Effector CD4-positive, alpha-beta T cell (primary cell): ENCODE measurements around the gene CMTM2. TPM values are rescaled to one million over a fixed set of nuclear protein-coding genes. Genes with fewer than 3 reads are reported as not detected.

Source experiments
- DNase-seq: peaks from one replicate; pipeline ENCODE4 v3.0.0-alpha.2; 2020
- total RNA-seq: gene quantifications from one replicate; lab custom pipeline; 2026; lab: John Stamatoyannopoulos, UW

The CMTM2 gene, protein sequence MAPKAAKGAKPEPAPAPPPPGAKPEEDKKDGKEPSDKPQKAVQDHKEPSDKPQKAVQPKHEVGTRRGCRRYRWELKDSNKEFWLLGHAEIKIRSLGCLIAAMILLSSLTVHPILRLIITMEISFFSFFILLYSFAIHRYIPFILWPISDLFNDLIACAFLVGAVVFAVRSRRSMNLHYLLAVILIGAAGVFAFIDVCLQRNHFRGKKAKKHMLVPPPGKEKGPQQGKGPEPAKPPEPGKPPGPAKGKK
- total RNA-seq, result not detected

DNA sequence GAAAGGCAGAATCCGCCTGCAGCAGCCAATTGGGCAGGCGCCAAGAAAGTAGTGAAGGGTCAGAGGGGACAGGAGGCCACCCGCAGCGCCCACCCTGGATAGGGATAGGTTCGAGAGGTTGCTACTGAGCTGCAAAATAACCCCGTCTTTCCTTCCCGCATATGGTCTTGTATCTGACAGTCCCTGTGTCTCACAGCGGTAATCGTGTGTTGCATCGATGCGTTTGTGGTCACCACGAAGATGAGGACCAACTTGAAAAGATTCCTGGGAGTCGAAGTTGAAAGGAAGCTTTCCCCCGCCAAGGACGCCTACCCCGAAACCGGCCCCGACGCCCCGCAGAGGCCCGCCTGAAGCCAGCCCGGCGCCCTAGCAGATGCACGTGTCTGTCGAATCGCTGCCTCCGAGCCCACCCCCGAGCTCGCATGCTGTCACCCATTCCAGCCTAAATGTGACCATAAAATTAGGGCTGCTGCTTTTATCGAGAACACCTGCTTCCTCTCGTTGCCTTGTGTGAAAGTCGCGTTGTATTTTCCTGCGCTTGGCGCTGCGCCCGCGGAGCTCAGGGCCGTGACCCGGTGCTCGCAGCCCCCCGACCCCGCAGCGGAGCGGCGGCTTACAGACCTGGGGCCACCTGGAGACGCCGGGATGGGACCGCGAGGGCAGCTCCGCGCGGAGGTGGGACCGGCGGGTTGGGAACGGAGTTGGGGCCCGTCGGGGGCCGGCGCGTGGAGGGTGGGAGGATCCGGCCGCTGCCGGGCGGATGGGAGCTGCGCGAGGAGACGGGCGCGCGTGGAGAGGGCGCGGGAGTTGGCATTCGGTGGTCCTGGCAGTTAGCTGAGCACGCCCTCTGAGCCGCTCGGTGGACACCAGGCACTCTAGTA lies at the start of gene CMTM2:
Gene CMTM2 (plus strand): TSS at position 813 of the 881 bp plus-strand sequence. CDS start 145 bp downstream, outside the sequence.
- DNase-seq, result no peak

DNA sequence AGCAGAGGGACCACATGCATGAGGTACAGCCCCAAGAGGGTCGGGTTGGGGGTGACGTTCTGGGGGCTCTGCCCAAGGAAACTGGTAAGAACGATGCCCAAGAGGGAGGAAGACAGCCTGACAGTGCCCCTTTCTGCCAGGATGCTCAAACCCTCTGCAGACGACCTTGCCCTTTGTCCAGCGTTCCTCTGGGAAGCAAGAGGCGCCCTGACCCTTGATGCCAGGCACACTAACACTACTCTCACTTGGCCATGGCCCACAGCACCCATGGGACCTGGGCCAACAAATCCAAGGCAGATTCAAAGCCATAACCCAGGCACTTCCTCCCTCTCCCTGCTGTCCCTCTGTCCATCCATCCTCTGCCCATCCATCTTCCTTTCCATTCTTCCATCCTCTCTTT lies 49.8 kb upstream of the CMTM2 start:
- DNase-seq, result no peak

DNA sequence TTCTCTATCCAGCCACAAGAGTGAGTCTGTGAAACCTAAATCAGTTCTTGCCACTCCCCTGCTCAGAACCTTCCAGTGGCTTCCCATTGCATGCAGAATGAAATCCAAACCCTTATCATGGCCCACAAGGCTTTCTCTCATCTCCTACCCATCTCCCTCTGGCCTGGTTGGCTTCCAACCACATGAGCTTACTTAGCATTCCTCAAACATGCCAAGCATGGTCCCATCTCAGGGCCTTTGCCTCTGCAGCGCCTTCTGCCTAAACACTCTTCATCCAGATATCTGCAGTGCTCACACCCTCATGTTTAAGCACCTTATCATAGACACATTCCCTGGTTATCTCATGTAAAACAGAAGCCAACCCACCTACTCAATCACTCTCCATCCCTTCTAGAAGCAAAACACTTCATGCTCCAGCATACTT lies 44.9 kb upstream of the CMTM2 start:
- DNase-seq, result no peak

DNA sequence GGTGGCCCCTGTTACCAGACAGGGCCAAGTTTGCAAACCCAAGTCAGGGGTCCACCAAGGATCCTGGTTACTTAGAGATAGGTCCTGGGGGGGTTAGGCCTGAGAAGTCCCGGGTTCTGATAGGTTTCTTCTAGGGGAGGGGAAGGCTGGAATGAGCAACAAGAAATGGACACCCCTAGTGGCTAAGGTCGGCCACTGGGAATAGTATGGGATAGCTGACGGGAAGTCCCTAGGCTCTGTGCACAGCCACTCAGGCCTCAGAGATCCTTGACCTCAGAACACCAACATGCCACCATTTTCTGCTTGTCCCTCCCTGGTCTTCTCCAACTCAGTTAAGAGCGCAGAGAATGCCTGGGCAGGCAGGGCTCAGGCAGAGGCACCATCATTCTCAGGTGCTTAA lies 42.7 kb upstream of the CMTM2 start:
- no peak for DNase-seq

DNA sequence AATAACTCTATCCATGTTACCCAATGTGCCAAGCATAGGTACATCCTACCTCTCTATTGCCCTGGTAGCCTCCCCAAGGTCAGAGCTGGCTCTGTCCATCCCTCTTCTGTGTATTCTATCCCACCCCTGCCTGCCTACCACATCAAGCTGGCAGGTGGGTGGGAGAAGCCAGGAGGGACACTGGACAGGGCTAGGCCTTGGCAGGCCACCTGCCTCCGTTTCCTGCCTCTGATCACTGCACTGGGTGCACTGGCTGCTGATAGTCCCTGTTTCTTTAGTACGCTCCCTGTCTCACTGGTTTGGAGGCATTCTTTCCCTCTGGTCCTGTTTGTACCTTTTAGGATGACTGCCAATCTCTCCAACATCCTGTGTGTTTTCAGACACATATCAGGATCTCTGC lies 42.0 kb upstream of the CMTM2 start:
- no peak for DNase-seq

DNA sequence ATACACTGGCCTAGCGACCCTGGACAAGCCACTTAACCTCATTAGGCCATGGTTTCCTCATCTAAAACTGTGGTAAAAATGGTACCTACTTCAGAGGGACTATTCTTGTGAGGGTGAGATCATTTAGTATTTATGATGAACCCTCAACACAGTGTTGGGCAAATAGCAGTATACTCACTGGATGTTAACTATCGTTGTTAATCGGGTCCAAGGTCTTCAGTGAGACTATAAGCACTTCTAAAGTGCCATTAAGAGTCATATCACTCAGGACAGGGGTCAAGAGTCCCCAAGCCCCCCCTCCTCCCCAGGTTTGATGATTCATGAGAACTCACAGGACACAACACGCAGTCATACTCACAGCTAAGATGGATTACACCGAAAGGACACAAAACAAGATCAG lies 40.4 kb upstream of the CMTM2 start:
- no peak for DNase-seq

DNA sequence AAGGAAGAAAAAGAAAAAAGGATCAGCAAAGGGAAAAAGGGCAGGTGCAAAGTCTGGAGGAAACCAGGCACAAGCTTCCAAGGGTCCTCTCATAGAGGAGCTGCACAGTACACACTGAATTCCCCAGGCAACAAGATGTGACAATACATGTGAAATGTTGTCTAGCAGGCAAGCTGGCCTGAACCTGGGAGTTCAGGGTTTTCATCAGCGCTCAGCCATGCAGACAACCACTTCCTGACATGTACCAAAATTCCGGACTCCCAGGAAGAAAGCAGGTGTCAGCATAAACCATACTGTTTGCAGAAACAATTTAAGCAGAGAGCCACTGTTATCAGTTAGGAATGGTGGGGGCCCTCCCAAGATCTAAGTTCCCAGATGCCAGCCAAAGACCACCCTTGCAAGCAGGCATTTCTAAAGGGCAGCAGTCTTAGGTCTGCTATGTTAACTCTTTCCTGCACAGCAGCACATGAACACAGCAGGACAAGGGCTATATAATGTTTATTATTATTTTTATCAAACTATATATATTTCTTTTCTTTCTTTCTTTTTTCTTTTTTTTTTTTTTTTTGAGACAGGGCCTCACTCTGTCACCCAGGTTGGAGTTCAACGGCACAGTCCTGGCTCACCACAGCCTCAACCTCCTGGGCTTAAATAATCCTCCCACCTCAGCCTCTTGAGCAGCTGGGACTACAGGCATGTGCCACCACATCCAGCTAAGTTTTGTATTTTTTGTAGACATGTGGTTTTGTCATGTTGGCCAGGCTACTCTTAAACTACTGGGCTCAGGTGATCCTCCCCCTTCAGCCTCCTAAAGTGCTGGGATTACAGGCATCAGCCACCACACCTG lies 39.4 kb upstream of the CMTM2 start:
- no peak for DNase-seq

DNA sequence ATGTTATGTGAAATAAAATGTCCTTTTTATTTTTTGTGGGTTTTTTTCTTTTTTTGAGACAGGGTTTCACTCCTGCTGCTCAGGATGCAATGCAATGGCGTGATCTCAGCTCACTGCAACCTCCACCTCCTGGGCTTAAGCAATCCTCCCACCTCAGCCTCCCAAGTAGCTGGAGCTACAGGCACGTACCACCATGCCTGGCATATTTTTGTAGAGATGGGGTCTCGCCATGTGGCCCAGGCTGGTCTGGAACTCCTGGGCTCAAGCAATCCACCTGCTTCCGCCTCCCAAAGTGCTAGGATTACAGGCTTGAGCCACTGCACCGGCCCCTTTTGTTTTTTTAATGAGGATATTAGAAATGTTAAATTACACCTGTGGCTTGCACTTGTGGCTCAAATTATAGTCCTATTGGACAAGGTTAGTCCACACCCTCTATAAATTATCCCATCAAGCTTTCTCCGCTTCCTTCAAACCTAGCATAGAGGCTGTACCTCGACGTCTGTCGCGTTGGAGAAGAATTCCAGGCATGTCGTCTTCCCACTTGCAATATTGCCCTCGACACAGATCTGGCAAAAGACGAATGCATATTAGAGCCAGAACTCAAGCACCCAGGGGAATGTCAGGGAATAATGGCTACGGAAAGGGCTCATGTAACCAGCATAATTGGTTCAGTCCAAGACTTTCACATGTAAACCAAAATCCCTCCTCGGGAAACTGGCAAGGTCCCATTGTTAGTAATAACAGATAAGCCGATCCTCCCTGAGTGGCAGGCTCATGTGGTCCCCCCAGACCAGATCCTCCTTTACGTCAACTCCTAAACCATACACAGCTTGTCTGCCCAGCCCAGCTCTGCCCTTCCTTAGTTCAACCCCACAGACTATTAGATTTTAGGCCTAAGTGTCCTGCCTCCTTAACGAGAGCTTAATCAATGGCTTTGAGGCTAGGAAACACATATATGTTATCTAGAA lies 37.6 kb upstream of the CMTM2 start:
- no peak for DNase-seq

DNA sequence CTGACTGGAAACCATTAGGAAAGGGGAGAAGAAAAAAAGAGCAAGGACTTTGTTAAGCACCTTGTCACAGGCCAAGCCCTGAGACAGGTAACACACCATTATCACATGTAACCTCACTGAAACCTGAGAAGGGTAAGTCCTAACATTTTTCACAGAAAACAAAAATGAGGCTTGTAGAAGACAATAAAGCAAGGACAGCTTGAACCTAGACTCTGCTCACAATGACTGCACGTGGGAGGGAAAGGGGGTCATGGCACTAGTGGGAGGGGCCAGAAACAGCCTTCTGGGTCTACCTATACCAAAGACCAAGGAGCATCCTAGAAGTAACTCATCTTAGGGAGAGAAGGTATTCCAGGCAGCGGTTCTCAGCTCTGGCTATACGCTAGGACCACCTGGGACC lies 36.9 kb upstream of the CMTM2 start:
- DNase-seq, result no peak

DNA sequence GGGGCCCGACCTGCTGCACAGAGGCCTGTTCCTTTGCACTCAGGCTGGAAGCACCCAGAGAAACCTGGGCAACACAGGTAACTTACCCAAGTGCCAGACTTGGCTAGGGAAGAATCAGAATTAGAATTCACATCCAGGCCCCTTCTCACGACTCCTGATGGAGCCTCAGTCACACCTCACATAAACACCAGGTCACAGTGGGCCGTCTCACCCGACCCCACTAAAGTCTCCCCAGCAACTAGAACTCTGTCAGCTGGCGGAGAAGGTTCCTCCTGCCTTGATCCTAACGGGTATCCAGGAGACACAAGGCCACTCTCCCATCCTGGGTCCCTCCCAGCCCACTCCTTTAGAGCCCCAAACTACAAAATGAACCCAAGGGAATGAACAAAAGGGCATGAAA lies 35.7 kb upstream of the CMTM2 start:
- no peak for DNase-seq

DNA sequence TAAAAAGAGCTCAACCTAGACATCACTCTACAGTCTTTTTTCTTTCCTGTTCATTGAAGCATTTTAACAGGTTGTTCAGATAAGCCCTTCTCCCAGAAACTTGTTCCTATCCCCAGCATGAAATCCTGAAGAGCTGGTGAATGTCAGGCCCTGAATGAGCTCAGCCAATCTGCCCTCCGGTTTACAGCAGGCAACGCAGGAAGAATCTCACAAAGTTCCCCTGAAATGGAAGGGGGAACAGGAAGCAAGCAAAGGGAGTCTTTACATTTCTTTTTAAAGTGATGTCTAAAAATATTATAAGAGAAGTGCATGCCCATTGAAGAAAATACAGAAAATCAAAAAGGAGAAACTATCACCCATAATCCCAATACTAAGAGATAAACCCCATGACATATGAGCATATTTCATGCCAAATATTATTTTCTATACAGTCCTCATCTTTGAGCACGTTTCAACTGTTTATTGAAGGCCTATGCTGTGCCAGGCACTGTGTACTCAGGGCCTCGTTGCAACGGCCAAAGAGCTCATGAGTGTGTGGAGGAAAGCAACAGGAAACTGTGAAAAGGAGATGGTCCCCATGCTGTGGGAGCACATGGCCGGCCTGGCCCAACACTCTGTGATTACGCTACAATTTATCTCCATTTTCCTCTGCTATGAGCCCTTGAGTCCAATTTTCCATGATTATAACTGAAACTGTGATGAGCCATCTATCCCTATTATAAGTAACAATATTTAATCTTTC lies 35.1 kb upstream of the CMTM2 start:
- no peak for DNase-seq

DNA sequence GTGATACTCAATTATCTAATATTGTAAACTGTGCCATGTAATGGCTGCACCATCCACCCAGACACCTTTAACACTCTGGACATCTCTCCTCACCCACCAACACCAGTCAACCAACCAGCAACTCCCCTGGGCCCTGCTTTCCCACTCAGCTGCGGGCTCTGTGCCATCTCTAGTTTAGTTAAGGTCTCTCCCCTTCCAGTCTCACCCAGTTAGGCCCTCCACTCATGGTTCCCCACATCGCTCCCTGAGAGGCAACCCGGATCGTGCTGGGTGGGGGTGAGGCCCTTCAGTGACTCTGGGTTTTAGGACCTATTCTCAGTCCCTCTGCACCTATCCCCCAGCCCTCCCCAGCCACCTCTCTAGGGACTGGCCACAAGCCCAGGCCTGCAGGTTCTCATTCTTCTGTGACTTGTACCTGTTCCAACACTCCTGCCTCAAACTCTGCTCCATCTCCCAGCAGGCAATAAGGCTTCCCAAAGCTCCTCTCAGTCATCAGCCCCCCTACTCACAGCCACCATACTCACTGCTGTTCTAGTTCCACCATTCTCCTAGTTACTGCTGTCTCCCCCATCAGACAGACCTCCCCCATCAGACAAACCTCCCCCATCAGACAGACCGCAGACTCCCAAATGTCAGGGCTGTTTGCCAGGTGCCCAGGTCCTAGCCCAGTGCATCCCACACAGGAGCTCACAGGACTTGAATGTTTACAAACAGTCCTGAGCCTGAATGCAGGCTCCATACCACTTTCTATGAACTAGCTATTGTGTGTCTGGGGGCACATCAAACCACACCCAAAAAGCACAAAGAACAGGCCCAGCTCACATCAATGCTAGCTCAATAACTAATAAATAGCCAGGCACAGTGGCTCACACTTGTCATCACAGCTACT lies 31.9 kb upstream of the CMTM2 start:
- DNase-seq, result no peak

DNA sequence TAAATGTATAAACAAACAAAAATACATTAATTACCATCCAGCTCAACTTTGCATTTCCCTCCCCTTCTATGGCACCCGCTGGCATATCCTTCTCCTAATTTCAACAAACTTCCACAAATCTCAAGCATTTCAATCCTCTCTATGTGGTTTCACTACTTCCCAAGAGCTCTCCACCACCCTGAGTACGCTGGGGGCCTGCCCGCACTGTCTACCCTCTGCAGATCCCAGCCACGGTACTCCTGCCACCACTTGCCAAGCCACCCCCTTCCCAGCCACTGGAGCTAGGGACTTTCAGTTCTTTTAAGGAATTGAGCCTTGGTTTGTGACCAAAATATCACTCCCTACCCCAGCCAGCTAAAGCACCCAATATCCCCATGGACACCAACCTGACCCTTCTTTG lies 31.2 kb upstream of the CMTM2 start:
- no peak for DNase-seq

DNA sequence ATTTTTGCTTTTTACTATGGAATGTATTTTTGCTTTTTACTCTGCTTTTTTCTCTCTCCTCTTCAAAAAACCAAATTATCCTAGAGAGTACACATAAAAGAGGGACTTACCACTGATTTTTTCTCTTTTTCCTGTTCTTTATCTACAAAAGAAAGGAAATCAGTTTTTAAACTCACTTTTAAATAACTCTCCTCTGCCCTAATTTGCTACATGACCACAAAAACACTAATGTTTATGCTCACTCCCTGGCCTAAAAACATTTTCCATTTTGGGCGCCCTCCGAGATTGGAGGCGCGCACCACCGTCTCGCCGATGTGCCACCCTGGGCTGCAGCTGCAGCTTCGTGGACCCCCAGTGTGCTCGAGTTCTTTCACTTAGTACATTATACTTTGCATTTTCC lies 30.4 kb upstream of the CMTM2 start:
- no peak for DNase-seq

DNA sequence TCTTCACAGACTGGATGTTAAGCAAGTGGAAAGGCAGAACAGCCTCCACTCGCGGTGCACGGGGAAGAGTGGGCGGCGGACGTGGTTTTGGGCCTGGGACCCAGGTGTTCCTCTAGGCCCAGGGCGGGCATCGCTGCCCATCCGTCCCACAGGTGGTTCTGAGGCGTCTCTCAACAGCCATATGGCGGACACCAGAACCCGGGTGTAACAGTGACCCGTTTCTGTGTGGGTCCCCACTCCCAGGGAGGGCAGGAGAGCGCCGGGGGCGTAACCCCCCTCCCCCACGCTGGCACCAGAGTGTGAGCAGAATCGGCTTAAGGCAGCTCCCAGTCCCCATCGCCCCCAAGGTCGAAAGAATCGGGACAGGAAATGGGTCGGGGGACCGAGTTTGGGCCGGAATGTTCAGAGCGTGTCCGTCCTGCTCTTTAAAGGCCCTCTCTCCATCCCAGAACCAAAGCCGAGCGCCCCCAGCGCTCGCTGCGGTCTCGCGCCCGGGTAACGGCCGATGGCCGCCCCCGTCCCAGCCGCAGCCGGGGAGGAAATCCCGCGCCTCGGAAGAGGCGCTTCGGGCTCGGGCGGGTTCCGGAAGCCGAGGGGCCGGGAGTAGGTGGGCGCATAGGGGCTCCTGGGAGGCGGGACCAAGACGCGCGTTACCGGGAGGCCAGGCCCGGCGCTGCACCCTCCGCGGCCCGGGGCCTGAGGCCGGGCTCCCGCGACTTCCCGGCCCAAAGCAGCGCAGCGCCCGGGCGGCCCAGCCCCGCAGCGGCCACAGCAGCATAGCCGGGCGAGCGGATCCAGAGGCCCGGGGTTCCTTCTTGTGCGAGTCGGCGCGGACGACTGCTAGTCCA lies 29.8 kb upstream of the CMTM2 start, which contains the start of gene TK2:
Gene TK2 (minus strand): TSS at position 839 of the 848 bp plus-strand sequence. CDS start 61 bp downstream, at position 778.
- DNase-seq, result peak; percentile 39

DNA sequence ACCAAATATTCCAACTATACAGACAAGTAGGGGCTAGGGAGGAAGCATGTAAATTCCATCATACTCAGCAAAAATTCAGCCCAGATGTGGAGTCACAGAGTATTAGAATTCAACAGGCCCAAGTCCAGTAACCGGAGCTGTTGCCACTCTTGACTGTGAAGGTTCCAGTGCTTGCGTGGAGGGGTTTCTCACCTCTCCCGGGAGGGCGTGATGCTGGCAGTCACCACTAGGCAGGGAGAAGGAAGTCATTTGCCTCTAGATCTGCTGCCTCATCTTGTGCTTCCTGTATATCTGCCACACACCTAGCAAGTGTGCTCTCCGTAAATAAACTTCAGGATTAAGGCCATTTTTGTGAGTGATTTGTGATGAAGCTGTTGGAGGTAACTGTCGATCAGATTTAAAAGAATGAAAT lies 27.9 kb upstream of the CMTM2 start:
- DNase-seq, result peak; percentile 56

DNA sequence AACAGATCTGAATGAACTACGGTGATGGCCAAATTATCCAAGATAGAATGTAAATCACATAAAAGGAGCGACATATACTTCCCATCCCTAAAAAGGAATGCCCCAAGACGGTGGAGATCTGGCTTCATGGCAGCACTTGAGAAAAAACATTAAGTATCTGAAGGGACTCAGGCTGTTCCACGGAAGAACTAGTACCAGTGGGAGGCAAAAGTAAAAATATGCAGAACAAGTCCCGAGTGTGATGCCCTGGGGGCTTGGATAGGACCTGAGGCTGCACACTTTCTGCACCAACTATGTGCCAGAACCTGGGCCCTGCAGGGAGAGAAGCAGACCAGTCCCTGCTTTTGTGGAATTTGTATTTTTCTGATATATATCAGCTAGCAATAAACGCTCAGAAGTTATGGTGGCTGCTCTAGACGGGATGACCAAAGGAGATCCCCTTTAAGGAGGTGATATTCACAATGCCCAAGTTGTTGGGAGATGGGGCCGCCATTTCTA lies 27.4 kb upstream of the CMTM2 start:
- DNase-seq, result no peak

DNA sequence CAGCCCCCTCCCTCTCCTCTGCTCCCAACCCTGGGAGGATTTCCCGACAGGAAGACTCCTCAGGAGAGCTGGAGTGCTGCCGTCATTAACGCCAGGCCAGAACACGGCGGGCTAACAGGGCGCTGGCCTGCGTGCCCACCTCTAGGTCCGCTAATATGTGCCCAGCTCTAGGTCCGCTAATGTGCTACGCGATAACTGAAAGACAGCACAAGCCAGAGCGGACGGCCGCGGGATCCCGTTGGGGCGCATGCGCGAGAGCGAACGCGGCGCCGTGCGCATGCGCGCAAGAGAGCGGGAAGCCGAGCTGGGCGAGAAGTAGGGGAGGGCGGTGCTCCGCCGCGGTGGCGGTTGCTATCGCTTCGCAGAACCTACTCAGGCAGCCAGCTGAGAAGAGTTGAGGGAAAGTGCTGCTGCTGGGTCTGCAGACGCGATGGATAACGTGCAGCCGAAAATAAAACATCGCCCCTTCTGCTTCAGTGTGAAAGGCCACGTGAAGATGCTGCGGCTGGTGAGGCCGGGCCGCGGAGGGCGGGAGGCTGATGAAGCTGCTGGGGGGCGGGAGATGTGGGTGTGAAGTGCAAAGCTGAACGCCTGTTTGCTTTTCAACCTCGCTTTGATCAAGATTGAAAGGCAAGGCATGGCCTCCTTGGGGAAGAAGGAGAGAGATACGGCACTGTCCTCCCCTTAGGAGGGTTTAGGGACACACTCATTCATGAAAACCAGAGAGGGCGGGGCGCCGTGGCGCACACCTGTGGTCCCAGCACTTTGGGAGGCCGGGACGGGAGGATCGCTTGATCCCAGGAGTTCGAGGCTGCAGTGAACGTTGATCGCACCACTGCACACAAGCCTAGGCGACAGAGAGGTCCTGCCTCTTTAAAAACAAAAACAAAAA lies 26.7 kb upstream of the CMTM2 start, which contains the start of gene CKLF:
Gene CKLF (plus strand): TSS at position 291 of the 892 bp plus-strand sequence. CDS start 140 bp downstream, at position 431.
- DNase-seq, result peak; percentile 84
